Measurements from ENCODE around the gene PLB1. TPM values are rescaled to one million over a fixed set of nuclear protein-coding genes. Genes with fewer than 3 reads are reported as not detected.
"Not testable (repeated sequence)": the region's sequence is repeated elsewhere in the genome, so short reads cannot be mapped to it uniquely, and the experiment has no call there.

The PLB1 gene
- total RNA-seq, 1 experiment from 2014 or later: 7.4 TPM

GRCh38 chr2:28653892-28654662 lies 158.2 kb downstream of the PLB1 start:
- in situ Hi-C loops (cut with HindIII; ENCODE audit: low pct_unique_long_range_greater_than_20kb, low sequenced_read_pairs): no loop called here

DNA sequence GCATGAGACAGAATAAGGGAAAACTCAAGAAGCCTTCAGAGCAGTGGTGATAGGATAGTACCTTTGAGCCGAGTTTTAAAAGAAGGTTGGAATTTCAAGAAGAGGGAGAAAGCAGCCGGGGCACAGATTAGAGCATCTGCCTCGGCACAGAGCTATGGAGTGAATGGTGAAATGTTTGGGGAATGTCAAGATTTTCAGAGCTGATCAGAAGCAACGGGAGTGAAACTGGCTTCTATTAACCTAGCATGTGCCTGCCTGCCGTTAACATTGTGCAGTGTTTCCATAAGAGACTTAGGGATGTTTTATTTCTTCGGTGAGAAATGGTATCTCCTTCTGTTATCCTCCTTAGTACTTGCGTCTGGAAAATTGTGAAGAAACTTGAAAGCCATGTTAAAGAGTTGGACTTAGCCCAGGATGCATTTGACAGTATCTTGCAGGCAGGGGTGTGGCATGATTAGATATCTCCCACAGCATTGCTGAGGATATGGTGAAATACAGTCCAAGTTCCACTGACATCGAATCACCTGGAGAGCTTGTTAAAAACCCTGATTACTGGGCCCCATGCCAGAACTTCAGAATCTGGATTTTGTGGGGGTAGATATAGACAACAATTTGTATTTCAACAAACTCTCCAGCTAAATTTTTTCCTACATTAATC lies 158.9 kb downstream of the PLB1 start:
- in situ Hi-C loops (cut with HindIII; ENCODE audit: low pct_unique_long_range_greater_than_20kb, low sequenced_read_pairs): no loop called here
- no peak for DNase-seq (ENCODE audit: low read depth, low spot score)

More at GRCh38 chr2:28653892-28654662, 158.2 kb downstream of the PLB1 start:
- DNase-seq (ENCODE audit: low read depth, low spot score): peak; percentile 28

DNA sequence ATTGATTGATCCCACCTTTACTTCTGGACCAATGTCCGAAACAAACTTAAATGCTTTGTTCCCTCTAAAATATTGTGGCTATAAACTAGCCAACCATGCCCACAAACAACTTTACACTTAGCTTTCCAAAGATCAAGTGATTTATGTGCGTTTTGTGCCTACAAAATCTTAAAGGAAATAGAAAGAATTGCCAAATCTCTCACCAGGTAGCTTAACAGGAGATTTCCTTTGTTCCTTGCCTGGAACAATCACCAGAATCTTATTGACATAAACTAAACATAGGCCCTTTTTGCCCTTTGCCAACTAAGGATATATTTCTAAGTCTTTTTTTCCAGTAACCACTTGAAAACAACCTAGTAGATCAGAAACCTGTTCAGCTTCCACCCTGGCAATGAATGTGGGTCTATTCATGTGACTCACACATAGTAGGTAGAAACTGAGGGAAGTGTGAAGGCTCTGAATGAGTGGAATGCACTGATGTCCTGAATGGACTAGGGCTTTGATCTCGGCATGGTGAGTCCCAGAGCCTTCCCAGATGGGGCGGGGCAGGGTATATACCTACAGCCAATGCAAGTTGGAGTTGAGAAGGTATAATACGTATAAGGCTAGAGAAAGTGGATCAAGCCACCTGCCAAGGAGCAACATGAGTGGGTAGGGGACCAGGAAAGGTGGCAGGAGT lies 161.2 kb downstream of the PLB1 start:
- in situ Hi-C loops (cut with HindIII; ENCODE audit: low pct_unique_long_range_greater_than_20kb, low sequenced_read_pairs): no loop called here
- no peak for DNase-seq (ENCODE audit: low read depth, low spot score)

DNA sequence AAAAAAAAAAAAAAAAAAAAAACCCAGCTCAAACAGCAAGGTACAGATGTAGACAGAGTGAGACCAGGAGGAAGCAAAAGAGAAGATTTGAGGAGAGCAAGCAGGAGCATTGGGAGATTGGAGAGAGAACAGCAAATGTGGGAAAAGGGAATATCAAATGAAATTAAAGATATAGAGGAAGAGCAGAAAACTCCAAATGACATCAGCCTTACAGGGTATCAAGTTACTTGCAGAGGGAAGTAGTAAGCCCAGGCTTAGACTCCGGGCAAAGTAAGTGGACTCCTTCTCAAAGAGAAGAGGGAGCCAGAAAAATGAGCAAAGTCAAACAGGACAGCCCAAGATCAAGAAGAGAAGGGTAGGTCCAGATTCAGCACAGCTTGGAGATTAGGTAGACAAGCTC lies 162.5 kb downstream of the PLB1 start:
- DNase-seq (ENCODE audit: low read depth, low spot score): no peak
- in situ Hi-C loops (cut with HindIII; ENCODE audit: low pct_unique_long_range_greater_than_20kb, low sequenced_read_pairs): no loop called here

GRCh38 chr2:28659127-28659526 lies 163.3 kb downstream of the PLB1 start:
- DNase-seq (ENCODE audit: low read depth, low spot score): no peak
- in situ Hi-C loops (cut with HindIII; ENCODE audit: low pct_unique_long_range_greater_than_20kb, low sequenced_read_pairs): no loop called here

DNA sequence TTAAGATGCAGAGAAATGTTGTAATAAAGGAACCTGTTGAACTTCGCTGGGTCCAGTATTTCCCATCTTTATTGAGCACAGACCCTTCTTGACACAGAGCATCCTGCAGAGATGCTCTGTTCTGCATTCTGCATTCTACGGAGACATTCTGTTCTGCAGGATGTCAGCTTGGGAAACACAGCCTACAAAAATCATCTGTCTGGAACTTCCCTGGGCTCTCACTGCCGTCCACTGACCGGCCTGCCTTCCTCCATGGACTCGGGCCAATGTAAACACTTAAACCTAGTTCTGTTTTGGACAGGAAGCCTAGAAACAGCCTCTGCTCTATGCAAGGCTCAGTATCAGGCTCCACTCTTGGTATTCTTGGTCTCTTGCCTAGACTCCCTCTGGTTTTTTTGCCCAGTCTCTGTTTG lies 165.7 kb downstream of the PLB1 start:
- DNase-seq (ENCODE audit: low read depth, low spot score): no peak
- in situ Hi-C loops (cut with HindIII; ENCODE audit: low pct_unique_long_range_greater_than_20kb, low sequenced_read_pairs): no loop called here

DNA sequence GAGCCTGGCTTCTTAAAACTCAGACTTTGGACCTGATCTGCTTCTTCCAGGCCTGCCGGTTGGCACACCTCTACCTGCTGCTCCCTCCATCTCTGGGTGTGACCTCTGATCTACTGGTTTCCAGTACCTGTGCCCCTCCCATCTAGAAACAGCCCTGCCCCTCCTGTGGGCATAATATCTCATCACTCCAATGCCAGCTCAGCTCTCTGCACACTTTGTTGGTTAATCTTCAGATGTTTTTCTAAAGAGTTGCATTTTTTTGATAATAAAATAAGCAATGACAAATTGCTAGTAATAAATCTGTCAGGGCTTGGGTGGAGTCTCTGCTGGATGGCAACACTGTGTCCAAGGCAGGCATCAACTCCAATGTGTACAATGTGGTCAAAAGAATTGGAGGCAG lies 166.2 kb downstream of the PLB1 start:
- in situ Hi-C loops (cut with HindIII; ENCODE audit: low pct_unique_long_range_greater_than_20kb, low sequenced_read_pairs): no loop called here
- no peak for DNase-seq (ENCODE audit: low read depth, low spot score)

DNA sequence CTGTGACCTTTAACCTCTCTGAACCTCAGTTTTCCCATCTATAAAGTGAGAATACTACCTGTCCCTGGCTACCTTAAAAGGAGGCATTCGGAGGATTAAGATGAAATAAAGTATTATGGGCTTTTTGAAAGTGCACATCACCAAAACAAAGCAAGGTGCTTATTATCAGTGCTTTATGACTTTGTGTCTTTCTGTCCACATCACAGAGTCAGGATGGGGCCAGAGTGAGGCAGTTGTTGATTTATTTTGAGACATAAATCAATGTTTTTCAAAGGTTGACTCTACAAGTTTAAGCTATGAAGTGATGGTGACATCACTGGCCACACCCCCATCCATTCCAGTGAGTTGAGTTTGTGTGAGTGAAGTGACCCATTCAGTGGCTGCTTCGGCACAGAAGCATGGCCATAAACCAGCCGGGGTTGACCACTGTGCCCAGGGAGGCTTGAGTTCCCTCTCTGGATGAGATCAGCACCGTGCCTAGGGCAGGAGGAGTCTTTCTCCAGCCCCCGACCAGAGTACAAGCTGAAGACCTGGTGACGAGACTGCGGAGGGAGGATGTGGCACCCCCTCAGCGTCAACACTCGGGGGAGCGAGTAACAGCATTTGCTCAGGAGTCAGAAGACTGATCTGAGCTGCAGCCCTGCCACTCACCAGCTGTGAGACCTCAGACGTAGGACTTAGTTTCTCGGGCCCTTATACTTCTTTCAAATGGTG lies 166.8 kb downstream of the PLB1 start:
- in situ Hi-C loops (cut with HindIII; ENCODE audit: low pct_unique_long_range_greater_than_20kb, low sequenced_read_pairs): no loop called here
- DNase-seq (ENCODE audit: low read depth, low spot score): no peak

- DNase-seq (ENCODE audit: low read depth, low spot score): peak; percentile 58
- in situ Hi-C loops (cut with HindIII; ENCODE audit: low pct_unique_long_range_greater_than_20kb, low sequenced_read_pairs): no loop called here
Measured at GRCh38 chr2:28663359-28663758, 167.5 kb downstream of the PLB1 start.

- no peak for DNase-seq (ENCODE audit: low read depth, low spot score)
- in situ Hi-C loops (cut with HindIII; ENCODE audit: low pct_unique_long_range_greater_than_20kb, low sequenced_read_pairs): no loop called here
Measured at GRCh38 chr2:28664120-28664842, 168.4 kb downstream of the PLB1 start.

DNA sequence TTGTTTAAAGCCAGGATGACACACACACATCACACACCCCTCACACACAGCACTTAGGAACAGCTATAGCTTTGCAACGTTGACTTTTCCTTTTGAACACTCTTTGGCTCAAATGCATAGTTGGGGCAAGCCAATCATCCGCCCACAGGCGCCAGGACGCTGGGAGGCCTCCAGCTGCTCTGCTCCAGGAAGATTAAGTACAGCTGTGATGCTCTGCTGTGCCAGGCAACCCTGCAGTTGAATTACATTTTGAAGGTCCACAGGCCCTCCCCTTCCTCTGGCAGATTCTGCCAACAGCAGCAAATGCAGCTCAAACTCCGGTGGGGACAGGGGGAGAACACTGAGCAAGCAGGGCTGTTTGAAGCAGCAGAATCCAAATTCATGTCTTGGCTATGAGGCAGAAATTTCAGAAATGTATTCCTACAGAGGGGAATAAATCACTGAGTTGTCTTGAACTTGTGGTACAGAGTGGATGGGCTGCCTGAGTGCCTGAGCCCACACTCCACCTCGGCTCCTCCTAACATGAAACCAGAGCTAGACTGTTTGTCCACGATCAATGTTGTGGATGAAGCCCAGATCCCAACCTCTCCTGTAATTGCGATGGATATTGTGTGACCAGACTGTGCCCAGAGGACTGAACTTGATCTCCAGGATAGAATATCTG lies 169.3 kb downstream of the PLB1 start:
- in situ Hi-C loops (cut with HindIII; ENCODE audit: low pct_unique_long_range_greater_than_20kb, low sequenced_read_pairs): no loop called here
- DNase-seq (ENCODE audit: low read depth, low spot score): no peak

GRCh38 chr2:28665811-28666377 lies 170.0 kb downstream of the PLB1 start:
- in situ Hi-C loops (cut with HindIII; ENCODE audit: low pct_unique_long_range_greater_than_20kb, low sequenced_read_pairs): not testable (repeated sequence)

GRCh38 chr2:28666496-28667184 lies 170.8 kb downstream of the PLB1 start:
- in situ Hi-C loops (cut with HindIII; ENCODE audit: low pct_unique_long_range_greater_than_20kb, low sequenced_read_pairs): no loop called here
- DNase-seq (ENCODE audit: low read depth, low spot score): no peak

More at GRCh38 chr2:28665811-28666377, 170.0 kb downstream of the PLB1 start:
- DNase-seq (ENCODE audit: low read depth, low spot score): not testable (repeated sequence)

DNA sequence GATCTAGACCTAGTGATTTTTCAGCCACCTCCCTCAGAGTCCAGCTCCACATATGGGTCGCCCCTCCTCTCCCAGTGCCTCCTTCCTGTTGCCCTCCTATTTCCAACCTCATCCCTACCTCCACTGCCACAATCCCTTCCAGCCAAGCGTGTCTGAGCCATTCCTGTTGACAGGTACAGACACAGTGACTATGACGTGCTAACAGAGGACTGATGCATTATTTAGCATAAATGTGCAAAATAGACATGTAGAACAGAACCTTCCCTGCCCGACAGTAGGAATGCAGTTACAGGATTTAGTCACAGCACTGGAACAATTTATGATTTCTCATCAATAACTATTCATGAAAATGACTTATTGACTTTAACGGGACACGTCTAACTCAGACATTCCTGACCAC lies 171.4 kb downstream of the PLB1 start:
- DNase-seq (ENCODE audit: low read depth, low spot score): no peak
- in situ Hi-C loops (cut with HindIII; ENCODE audit: low pct_unique_long_range_greater_than_20kb, low sequenced_read_pairs): no loop called here

GRCh38 chr2:28668106-28668814 lies 172.4 kb downstream of the PLB1 start:
- in situ Hi-C loops (cut with HindIII; ENCODE audit: low pct_unique_long_range_greater_than_20kb, low sequenced_read_pairs): no loop called here
- DNase-seq (ENCODE audit: low read depth, low spot score): no peak

DNA sequence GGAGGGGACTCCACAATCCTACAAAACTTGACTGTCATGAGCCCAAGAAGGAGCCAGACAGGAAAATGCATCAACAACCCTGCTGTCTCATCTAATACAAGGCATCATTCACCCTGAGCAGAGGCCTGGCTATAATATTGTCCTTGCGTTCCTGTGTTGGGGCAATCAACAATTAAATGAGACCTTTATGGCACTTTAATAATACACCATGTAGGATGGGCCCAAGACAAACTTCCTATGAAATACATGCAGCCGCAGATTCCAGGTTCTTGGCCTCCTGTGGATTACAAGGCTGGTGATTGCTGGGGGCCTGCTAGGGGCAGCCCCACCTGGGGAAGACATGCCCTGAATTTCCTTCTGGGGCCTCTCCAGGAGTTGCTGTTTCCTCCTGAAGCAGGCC lies 173.0 kb downstream of the PLB1 start:
- in situ Hi-C loops (cut with HindIII; ENCODE audit: low pct_unique_long_range_greater_than_20kb, low sequenced_read_pairs): no loop called here
- DNase-seq (ENCODE audit: low read depth, low spot score): no peak
